ENCODE results near the gene CHST8. TPM values are rescaled to one million over a fixed set of nuclear protein-coding genes. Genes with fewer than 3 reads are reported as not detected.

The CHST8 gene
- total RNA-seq, 1 experiment from 2014 or later = not detected

DNA sequence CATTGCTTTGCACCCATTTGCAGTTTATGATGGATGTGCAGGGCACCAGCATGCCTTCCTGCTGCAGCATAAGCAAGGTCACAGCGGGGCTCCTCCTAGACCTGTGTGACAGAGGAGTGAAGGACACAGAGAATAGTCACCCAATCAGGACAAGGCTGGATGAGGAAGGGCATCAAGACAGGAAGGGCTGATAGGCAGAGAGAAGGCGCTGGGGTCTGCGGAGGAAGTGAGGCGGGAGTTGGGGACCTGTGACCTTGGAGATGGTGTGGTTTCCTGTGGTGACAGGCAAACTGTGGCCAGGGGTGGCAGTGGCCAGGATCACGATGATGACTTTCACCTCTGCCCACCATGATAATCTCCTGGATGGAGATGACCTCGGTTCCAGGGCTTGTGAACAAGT, 158.5 kb downstream of the CHST8 start:
- no peak overlapping the region for H3K27ac Mint-ChIP-seq (ENCODE audit: unreplicated experiment)
- CTCF ChIA-PET = interaction anchor here (3.5 kb wide), 1 partner anchor 316 kb away, joined by 89 read pairs; no protein-coding TSS in a partner anchor
- BruUV-seq (replicated peaks) = no TSS peak

GRCh38 chr19:33780746-33781145, 159.0 kb downstream of the CHST8 start:
- Histone ChIP-seq H3K4me1 (no peaks in the 10 kb centered on the region), H3K9me3 (no peaks in the 10 kb centered on the region), H3K4me3 (ENCODE audit: low read depth, low read length) (no peak overlapping the region), H3K27me3 (replicated peaks; ENCODE audit: control insufficient read depth, insufficient read depth, low read length) (no peaks in the 10 kb centered on the region; the same call in 1 of the 2 replicates), H3K36me3 (ENCODE audit: control insufficient read depth, insufficient read depth, low read length) (no peaks in the 10 kb centered on the region)
- Mint-ChIP-seq H3K4me3 (ENCODE audit: unreplicated experiment) (no peak overlapping the region), H3K36me3 (ENCODE audit: insufficient read depth, unreplicated experiment) (peaks cover 5% of the 10 kb centered on the region), H3K9me3 (ENCODE audit: unreplicated experiment) (no peaks in the 10 kb centered on the region), H3K27ac (ENCODE audit: unreplicated experiment) (no peak overlapping the region), H3K4me1 (ENCODE audit: low read depth, unreplicated experiment) (peaks cover 14% of the 10 kb centered on the region), H3K27me3 (ENCODE audit: insufficient read depth, unreplicated experiment) (peaks cover 32% of the 10 kb centered on the region)
- no peak for TF ChIP-seq CTCF (IDR thresholded peaks at IDR 0.05; ENCODE audit: insufficient read depth in 1 of 2, low read depth in 1 of 2, low read length in 1 of 2, severe bottlenecking in 1 of 2, unreplicated experiment in 1 of 2)
- no TSS peak for BruUV-seq (replicated peaks)
- no peak for DNase-seq
- intact Hi-C loops (cut with micrococcal nuclease; ENCODE audit: unreplicated experiment) = no loop called here
- ChIA-PET POLR2A (no interaction called here), CTCF (no interaction called here)

More for the DNA sequence above, 158.5 kb downstream of the CHST8 start:
- Mint-ChIP-seq H3K4me3 (ENCODE audit: unreplicated experiment) (no peak overlapping the region), H3K9me3 (ENCODE audit: unreplicated experiment) (no peaks in the 10 kb centered on the region), H3K27me3 (ENCODE audit: insufficient read depth, unreplicated experiment) (peaks cover 31% of the 10 kb centered on the region), H3K4me1 (ENCODE audit: low read depth, unreplicated experiment) (peaks cover 14% of the 10 kb centered on the region), H3K36me3 (ENCODE audit: insufficient read depth, unreplicated experiment) (peaks cover 5% of the 10 kb centered on the region)
- no peak for TF ChIP-seq CTCF (IDR thresholded peaks at IDR 0.05; ENCODE audit: insufficient read depth in 1 of 2, low read depth in 1 of 2, low read length in 1 of 2, severe bottlenecking in 1 of 2, unreplicated experiment in 1 of 2)
- no peaks in the 10 kb centered on the region for H3K4me1 ChIP-seq
- H3K4me3 ChIP-seq (ENCODE audit: low read depth, low read length) = no peak overlapping the region
- H3K9me3 ChIP-seq = no peaks in the 10 kb centered on the region
- intact Hi-C loops (cut with micrococcal nuclease; ENCODE audit: unreplicated experiment) = no loop called here
- H3K27me3 ChIP-seq (replicated peaks; ENCODE audit: control insufficient read depth, insufficient read depth, low read length) = no peaks in the 10 kb centered on the region; the same call in 1 of the 2 replicates
- no peaks in the 10 kb centered on the region for H3K36me3 ChIP-seq (ENCODE audit: control insufficient read depth, insufficient read depth, low read length)
- DNase-seq = no peak
- POLR2A ChIA-PET = no interaction called here

DNA sequence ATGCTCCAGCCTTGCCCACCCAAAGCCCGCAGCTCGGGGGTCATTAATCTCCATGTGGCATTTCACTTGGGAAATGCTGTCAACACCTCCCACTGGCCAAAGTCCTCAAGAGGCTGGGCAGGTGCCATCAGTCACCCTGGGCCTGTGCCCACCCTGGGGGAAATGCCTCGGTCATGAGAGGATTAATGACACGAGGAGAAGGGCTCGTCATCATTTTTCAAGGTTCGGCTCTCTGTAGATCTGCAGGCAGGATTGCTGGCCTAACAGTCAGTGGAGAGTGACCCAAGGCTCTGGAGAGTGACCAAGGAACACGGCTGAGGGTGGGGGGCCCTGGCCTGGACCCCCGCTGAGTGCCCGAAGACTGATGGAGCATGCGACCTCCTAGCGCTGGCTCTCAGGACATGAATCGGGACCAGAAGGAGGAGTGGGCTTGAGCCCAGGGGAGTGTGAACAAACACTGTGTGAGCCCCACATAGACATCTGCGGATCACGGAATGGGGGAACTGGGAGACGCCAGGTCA, 159.7 kb downstream of the CHST8 start:
- H3K27me3 Mint-ChIP-seq (ENCODE audit: insufficient read depth, unreplicated experiment) = peaks cover 34% of the 10 kb centered on the region
- no peak for TF ChIP-seq CTCF (IDR thresholded peaks at IDR 0.05; ENCODE audit: insufficient read depth in 1 of 2, low read depth in 1 of 2, low read length in 1 of 2, severe bottlenecking in 1 of 2, unreplicated experiment in 1 of 2)
- H3K9me3 ChIP-seq = no peaks in the 10 kb centered on the region
- H3K27me3 ChIP-seq (replicated peaks; ENCODE audit: control insufficient read depth, insufficient read depth, low read length) = no peaks in the 10 kb centered on the region; the same call in 1 of the 2 replicates
- peaks cover 14% of the 10 kb centered on the region for H3K4me1 Mint-ChIP-seq (ENCODE audit: low read depth, unreplicated experiment)
- H3K36me3 ChIP-seq (ENCODE audit: control insufficient read depth, insufficient read depth, low read length) = no peaks in the 10 kb centered on the region
- ChIA-PET CTCF (no interaction called here), POLR2A (no interaction called here)
- no peaks in the 10 kb centered on the region for H3K9me3 Mint-ChIP-seq (ENCODE audit: unreplicated experiment)
- H3K4me3 Mint-ChIP-seq (ENCODE audit: unreplicated experiment) = no peak overlapping the region
- no peak for DNase-seq
- intact Hi-C loops (cut with micrococcal nuclease; ENCODE audit: unreplicated experiment) = no loop called here
- H3K4me1 ChIP-seq = no peaks in the 10 kb centered on the region
- H3K36me3 Mint-ChIP-seq (ENCODE audit: insufficient read depth, unreplicated experiment) = peaks cover 5% of the 10 kb centered on the region
- H3K4me3 ChIP-seq (ENCODE audit: low read depth, low read length) = no peak overlapping the region
- H3K27ac Mint-ChIP-seq (ENCODE audit: unreplicated experiment) = no peak overlapping the region
- BruUV-seq (replicated peaks) = no TSS peak

Data from Caco-2 (cell line).